ENCODE measurements around the gene ZNF862. TPM values are rescaled to one million over a fixed set of nuclear protein-coding genes. Genes with fewer than 3 reads are reported as not detected.
A peak's percentile ranks its signal among the peaks of the same experiment; 100 is the strongest.

The ZNF862 gene
- total and polyA plus RNA-seq, 8 donors, result 2.4 to 13.4 (median 7.3) TPM

- Histone ChIP-seq H3K4me3 (no peak overlapping the region), H3K4me1 (peaks cover 11 to 29% (median 27%) of the 10 kb centered on the region in 4 donors), H3K36me3 (peaks cover 0 to 37% (median 12%) of the 10 kb centered on the region in 4 donors), H3K27ac (no peak overlapping the region), H3K27me3 (no peaks in the 10 kb centered on the region), H3K9me3 (no peaks in the 10 kb centered on the region)
- intact Hi-C loops (cut with DNase I; ENCODE audit: low total_unique reads), result no loop called here
- WGBS, 5 donors, result 81 to 88% (median 84%) methylated on average over 18 to 19 of the region's 19 CpGs
- no peak for DNase-seq
- no peak for TF ChIP-seq POLR2A (IDR thresholded peaks at IDR 0.05)
- TF ChIP-seq POLR2AphosphoS5 (IDR thresholded peaks at IDR 0.05), result no peak
- TF ChIP-seq EP300 (IDR thresholded peaks at IDR 0.05), result no peak
- TF ChIP-seq CTCF (IDR thresholded peaks at IDR 0.05), result no peak
Measured at GRCh38 chr7:149881328-149882247, 43.4 kb downstream of the ZNF862 start.

- no peaks in the 10 kb centered on the region for H3K9me3 ChIP-seq
- no peaks in the 10 kb centered on the region for H3K27me3 ChIP-seq
- no peak overlapping the region for H3K4me3 ChIP-seq
- no peak overlapping the region for H3K27ac ChIP-seq
- peak in 1 of 2 donors; percentile 48 for DNase-seq
- TF ChIP-seq POLR2A (IDR thresholded peaks at IDR 0.05) (no peak), EP300 (IDR thresholded peaks at IDR 0.05) (no peak), CTCF (IDR thresholded peaks at IDR 0.05) (no peak), POLR2AphosphoS5 (IDR thresholded peaks at IDR 0.05) (no peak)
- 68 to 72% (median 69%) methylated on average over 11 of the region's 11 CpGs for WGBS, 5 donors
- peaks cover 11 to 29% (median 27%) of the 10 kb centered on the region in 4 donors for H3K4me1 ChIP-seq
- intact Hi-C loops (cut with DNase I; ENCODE audit: low total_unique reads), result no loop called here
- H3K36me3 ChIP-seq, result peaks cover 0 to 30% (median 12%) of the 10 kb centered on the region in 4 donors
Measured at GRCh38 chr7:149882248-149883047, 44.3 kb downstream of the ZNF862 start.

GRCh38 chr7:149883048-149883438, 44.9 kb downstream of the ZNF862 start:
- no peak for TF ChIP-seq POLR2A (IDR thresholded peaks at IDR 0.05)
- TF ChIP-seq CTCF (IDR thresholded peaks at IDR 0.05), result no peak
- TF ChIP-seq POLR2AphosphoS5 (IDR thresholded peaks at IDR 0.05), result no peak
- TF ChIP-seq EP300 (IDR thresholded peaks at IDR 0.05), result no peak
- no peaks in the 10 kb centered on the region for H3K27me3 ChIP-seq
- no peaks in the 10 kb centered on the region for H3K9me3 ChIP-seq
- intact Hi-C loops (cut with DNase I; ENCODE audit: low total_unique reads), result no loop called here
- peaks cover 11 to 29% (median 27%) of the 10 kb centered on the region in 4 donors for H3K4me1 ChIP-seq
- H3K36me3 ChIP-seq, result peaks cover 0 to 24% (median 12%) of the 10 kb centered on the region in 4 donors
- no peak for DNase-seq
- 47 to 63% (median 58%) methylated on average over 8 of the region's 8 CpGs for WGBS, 5 donors
- H3K4me3 ChIP-seq, result no peak overlapping the region
- no peak overlapping the region for H3K27ac ChIP-seq

GRCh38 chr7:149883452-149883861, 45.3 kb downstream of the ZNF862 start:
- no peak overlapping the region for H3K4me3 ChIP-seq
- peak overlapping the region in 2 of 5 donors; percentile 32 to 38 for H3K27ac ChIP-seq
- no peaks in the 10 kb centered on the region for H3K9me3 ChIP-seq
- H3K36me3 ChIP-seq, result peaks cover 0 to 20% (median 12%) of the 10 kb centered on the region in 4 donors
- intact Hi-C loops (cut with DNase I; ENCODE audit: low total_unique reads), result no loop called here
- no peaks in the 10 kb centered on the region for H3K27me3 ChIP-seq
- peak; percentile 71 to 81 for DNase-seq
- 20 to 31% (median 29%) methylated on average over 12 of the region's 12 CpGs for WGBS, 5 donors
- H3K4me1 ChIP-seq, result peaks cover 11 to 29% (median 27%) of the 10 kb centered on the region in 4 donors
- TF ChIP-seq POLR2AphosphoS5 (IDR thresholded peaks at IDR 0.05), result no peak
- no peak for TF ChIP-seq EP300 (IDR thresholded peaks at IDR 0.05)
- no peak for TF ChIP-seq POLR2A (IDR thresholded peaks at IDR 0.05)
- TF ChIP-seq CTCF (IDR thresholded peaks at IDR 0.05), result peak in 4 of 7 experiments; percentile 45 to 63 (median 58)

Measured in stomach (tissue), 9 donors.